Hair follicular keratinocyte (primary cell): ENCODE results near the gene OR2T29. TPM values are rescaled to one million over a fixed set of nuclear protein-coding genes. Genes with fewer than 3 reads are reported as not detected.

Source experiments
- total RNA-seq: library from RNA; depleted of rRNA; stranded (reverse); fragments of >200 nt; gene quantifications from 2 replicates; pipeline ENCODE4 v1.2.3, GENCODE V29; 2015

The OR2T29 gene, protein sequence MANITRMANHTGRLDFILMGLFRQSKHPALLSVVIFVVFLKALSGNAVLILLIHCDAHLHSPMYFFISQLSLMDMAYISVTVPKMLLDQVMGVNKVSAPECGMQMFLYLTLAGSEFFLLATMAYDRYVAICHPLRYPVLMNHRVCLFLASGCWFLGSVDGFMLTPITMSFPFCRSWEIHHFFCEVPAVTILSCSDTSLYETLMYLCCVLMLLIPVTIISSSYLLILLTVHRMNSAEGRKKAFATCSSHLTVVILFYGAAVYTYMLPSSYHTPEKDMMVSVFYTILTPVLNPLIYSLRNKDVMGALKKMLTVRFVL
- total RNA-seq = not detected in 2 replicates

GRCh38 chr1:248562672-248563071 is at the start of gene OR2T29:
TSS of gene OR2T29 (minus strand) at chr1:248562772. CDS start at chr1:248559491, 3,281 bp downstream.

DNA sequence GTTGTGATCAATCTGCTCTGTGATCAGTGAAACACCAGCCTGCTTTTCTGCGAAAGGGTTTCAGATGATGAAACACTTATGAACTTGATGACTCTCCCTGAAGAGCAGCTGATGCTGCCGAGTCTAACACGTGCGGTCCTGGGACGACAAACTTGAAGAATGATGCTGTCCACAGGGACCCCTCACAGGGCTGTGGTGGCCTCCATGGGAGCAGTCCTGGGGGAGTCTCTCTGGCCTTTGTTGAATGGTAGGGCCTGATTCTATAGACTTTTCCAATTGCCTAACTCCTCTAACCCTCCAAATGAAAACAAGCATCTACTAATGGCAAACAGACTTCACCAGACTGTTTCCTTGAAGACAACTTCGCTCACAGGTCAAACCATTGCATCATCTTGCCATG is 35.0 kb upstream of the OR2T29 start, which contains the start of gene OR2T10:
OR2T10 (minus strand) TSS at position 112 of the 400 bp plus-strand sequence. CDS start 3,932 bp downstream, outside the sequence.

GRCh38 chr1:248574657-248575056 is 12.1 kb upstream of the OR2T29 start, which contains the start of gene OR2T34:
TSS of gene OR2T34 (minus strand) at chr1:248574757. CDS start at chr1:248574757, 0 bp downstream.

DNA sequence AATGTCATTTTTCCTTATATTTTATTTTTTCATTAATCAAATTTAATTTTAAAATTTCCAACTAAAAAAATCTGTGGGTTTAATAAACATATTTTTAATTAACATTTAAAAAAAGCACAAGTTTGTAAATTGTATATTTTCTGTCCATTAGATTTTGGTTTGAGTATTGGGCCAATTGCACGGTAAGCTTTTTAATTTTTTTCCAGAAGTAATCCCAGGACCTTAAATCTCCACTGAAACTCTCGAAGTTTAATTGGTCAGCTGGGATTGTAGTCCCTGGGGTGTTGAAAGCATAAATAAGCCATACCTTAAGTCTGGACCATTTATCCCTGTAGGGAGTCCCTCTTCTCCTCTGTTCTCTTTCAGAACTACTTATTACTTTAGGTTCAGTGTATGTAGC is 54.8 kb downstream of the OR2T29 start, which contains the start of gene OR2G6:
OR2G6 (plus strand) TSS at position 301 of the 400 bp plus-strand sequence. CDS start 13,574 bp downstream, outside the sequence.

Other genes starting within 250 kb of the OR2T29 start
- gene OR2M7, start 238.2 kb downstream of the OR2T29 start, total RNA-seq = not detected in 2 replicates
- not detected in 2 replicates for gene OR14C36, start 214.0 kb downstream of the OR2T29 start, total RNA-seq
- not detected in 2 replicates for gene OR2T4, start 201.1 kb downstream of the OR2T29 start, total RNA-seq
- gene OR2T6, start 187.0 kb downstream of the OR2T29 start, total RNA-seq = not detected in 2 replicates
- gene OR2T1, start 159.7 kb downstream of the OR2T29 start, total RNA-seq = not detected in 2 replicates
- gene OR2T2, start 117.1 kb downstream of the OR2T29 start, total RNA-seq = not detected in 2 replicates
- gene OR2T3, start 89.4 kb downstream of the OR2T29 start, total RNA-seq = not detected in 2 replicates
- not detected in 2 replicates for gene OR2T5, start 74.2 kb downstream of the OR2T29 start, total RNA-seq
- not detected in 2 replicates for gene OR2G6, start 54.7 kb downstream of the OR2T29 start, total RNA-seq
- not detected in 2 replicates for gene OR2T34, start 12.0 kb upstream of the OR2T29 start, total RNA-seq
- gene OR2T10, start 34.9 kb upstream of the OR2T29 start, total RNA-seq = not detected in 2 replicates
- not detected in 2 replicates for gene OR2T11, start 72.3 kb upstream of the OR2T29 start, total RNA-seq
- gene OR2T35, start 82.5 kb upstream of the OR2T29 start, total RNA-seq = not detected in 2 replicates
- gene OR2T27, start 92.8 kb upstream of the OR2T29 start, total RNA-seq = not detected in 2 replicates
- gene OR14I1, start 140.0 kb upstream of the OR2T29 start, total RNA-seq = not detected in 2 replicates
- gene LYPD8, start 193.0 kb upstream of the OR2T29 start, total RNA-seq = not detected in 2 replicates